ENCODE results near the gene TTF2. TPM values are rescaled to one million over a fixed set of nuclear protein-coding genes. Genes with fewer than 3 reads are reported as not detected.

TTF2 gene
- total RNA-seq, 1 donor from 2014 or later = 47.5 TPM

DNA sequence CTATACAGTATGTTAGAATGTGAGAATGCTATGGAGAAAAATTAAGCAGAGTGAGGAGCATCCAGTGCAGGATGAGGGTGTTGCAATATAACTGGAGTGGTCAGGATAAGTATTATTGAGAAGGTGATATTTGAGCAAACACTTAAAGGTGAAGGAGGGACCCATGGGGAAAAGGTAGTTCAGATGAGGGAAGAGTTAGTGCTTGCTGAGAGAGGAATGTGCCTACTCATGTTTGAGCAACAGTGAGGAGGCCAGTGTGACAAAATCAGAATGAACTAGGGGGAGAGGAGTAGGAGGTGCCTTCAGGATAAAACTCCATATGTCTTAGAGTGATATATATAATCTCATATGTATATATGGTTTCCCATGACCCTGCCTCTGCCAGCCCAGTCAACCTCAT lies 67.7 kb downstream of the TTF2 start:
- H3K4me1 Mint-ChIP-seq (ENCODE audit: unreplicated experiment) = peaks cover 18% of the 10 kb centered on the region
- H3K36me3 Mint-ChIP-seq = no peaks in the 10 kb centered on the region
- no peaks in the 10 kb centered on the region for H3K27me3 Mint-ChIP-seq
- no peak overlapping the region for H3K27ac Mint-ChIP-seq
- no peak for DNase-seq (ENCODE audit: extremely low spot score, unreplicated experiment)
- H3K9me3 Mint-ChIP-seq = no peaks in the 10 kb centered on the region
- no peak overlapping the region for H3K4me3 Mint-ChIP-seq
- TF ChIP-seq, protein P1, sequence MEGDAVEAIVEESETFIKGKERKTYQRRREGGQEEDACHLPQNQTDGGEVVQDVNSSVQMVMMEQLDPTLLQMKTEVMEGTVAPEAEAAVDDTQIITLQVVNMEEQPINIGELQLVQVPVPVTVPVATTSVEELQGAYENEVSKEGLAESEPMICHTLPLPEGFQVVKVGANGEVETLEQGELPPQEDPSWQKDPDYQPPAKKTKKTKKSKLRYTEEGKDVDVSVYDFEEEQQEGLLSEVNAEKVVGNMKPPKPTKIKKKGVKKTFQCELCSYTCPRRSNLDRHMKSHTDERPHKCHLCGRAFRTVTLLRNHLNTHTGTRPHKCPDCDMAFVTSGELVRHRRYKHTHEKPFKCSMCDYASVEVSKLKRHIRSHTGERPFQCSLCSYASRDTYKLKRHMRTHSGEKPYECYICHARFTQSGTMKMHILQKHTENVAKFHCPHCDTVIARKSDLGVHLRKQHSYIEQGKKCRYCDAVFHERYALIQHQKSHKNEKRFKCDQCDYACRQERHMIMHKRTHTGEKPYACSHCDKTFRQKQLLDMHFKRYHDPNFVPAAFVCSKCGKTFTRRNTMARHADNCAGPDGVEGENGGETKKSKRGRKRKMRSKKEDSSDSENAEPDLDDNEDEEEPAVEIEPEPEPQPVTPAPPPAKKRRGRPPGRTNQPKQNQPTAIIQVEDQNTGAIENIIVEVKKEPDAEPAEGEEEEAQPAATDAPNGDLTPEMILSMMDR (conservative IDR thresholded peaks at IDR 0.05) = no peak

DNA sequence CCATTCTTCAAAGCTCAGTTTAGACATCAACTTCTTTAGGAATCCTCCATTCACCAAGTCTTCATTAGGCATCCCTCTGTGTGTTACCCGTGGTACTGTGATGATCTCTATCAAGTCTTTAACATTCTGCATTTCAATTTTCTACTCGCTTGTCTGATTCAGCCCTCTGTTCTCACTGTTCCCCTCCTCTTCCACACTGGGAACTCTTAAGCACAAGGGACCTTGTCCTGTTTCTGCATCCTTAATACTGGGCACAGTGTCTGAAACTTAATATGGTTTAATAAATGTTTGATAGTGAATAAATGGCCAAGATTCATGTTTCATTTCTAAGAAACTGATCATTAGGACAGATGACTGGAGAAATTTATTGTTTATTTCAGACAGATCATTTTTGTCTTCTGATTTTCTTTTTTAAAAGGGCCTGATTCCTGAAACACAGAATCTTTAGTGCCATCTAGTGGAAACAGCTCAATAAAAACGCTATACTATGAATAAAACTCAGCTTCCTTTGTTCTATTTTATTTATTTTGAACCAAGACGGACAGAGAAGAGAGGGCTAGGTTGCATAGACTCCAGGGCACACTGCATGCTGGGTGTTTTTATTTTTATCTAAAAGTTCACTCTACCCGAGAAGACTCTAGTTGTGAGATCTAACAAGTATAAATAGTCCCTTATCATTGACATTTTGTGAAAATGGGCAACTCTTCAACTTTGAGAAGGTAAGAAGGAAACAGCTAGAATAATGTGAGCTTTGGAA lies 68.4 kb downstream of the TTF2 start:
- H3K27ac Mint-ChIP-seq = peak overlapping the region; percentile 75
- TF ChIP-seq, protein P1 (conservative IDR thresholded peaks at IDR 0.05) = peak; percentile 75
- H3K9me3 Mint-ChIP-seq = no peaks in the 10 kb centered on the region

DNA sequence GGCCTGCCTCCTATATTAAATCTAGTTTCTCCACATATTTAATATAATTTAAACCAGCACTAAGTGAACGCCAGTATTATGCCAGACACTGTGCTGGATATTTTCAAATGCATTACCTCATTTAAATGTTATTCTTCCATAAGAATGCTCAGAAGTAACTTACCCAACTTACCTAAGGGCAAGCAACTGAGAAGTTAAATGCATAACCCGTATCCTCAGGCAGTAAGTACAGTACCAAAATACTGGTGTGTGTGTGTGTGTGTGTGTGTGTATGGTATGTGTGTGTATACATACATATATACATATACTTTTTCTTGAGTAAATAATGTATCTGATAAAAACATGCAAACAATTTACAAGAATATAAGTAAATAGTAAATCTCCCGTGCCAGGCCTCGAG lies 70.4 kb downstream of the TTF2 start:
- Mint-ChIP-seq H3K27ac (no peak overlapping the region), H3K36me3 (no peaks in the 10 kb centered on the region), H3K4me1 (ENCODE audit: unreplicated experiment) (peaks cover 28% of the 10 kb centered on the region), H3K9me3 (no peaks in the 10 kb centered on the region), H3K27me3 (no peaks in the 10 kb centered on the region), H3K4me3 (no peak overlapping the region)
- DNase-seq (ENCODE audit: extremely low spot score, unreplicated experiment) = no peak
- TF ChIP-seq, protein P1 (conservative IDR thresholded peaks at IDR 0.05) = no peak

More for the DNA sequence above, 68.4 kb downstream of the TTF2 start:
- Mint-ChIP-seq H3K4me3 (peak overlapping the region; percentile 11), H3K27me3 (no peaks in the 10 kb centered on the region), H3K4me1 (ENCODE audit: unreplicated experiment) (peaks cover 18% of the 10 kb centered on the region), H3K36me3 (no peaks in the 10 kb centered on the region)
- no peak for DNase-seq (ENCODE audit: extremely low spot score, unreplicated experiment)

DNA sequence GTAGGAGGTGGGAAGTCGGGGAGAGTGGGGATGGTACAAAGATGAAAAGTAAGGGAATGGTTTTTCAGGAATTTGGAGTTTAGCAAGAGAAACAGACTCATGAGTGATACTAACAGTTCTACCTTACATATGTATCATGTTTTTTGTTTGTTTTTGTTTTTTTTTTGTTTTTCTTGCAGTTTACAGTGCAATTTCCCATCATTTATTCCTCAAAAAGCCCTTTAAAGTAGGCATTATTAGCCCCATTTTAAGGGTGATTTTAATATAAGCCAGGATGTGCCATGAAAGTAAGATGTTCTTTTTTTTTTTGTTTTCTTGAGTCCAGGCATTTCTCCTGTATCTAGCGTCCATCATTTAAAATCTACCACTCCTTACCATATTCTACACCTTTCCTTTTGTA lies 75.2 kb downstream of the TTF2 start:
- DNase-seq (ENCODE audit: extremely low spot score, unreplicated experiment) = no peak
- Mint-ChIP-seq H3K27me3 (no peaks in the 10 kb centered on the region), H3K4me3 (no peak overlapping the region), H3K36me3 (no peaks in the 10 kb centered on the region), H3K27ac (no peak overlapping the region), H3K9me3 (no peaks in the 10 kb centered on the region), H3K4me1 (ENCODE audit: unreplicated experiment) (peaks cover 44% of the 10 kb centered on the region)
- TF ChIP-seq, protein P1 (conservative IDR thresholded peaks at IDR 0.05) = no peak

DNA sequence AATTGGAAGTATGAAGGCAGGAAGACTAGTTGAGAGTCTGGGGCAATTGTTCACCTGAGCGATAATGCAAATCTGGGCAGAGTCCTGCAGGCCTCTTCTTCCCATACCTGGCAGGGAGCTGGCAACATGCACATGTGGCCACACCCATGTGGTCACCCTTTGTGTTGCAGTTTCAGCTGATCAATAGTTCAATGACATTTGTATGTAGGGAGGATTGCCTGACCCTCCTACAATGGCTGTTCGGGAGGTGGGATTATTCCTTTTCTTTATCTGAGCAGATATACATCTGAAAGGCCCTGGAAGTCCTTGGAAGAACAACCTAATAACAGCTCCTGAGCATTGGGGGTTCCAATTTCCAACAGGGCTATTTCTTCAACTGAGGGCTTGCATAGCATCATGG lies 76.6 kb downstream of the TTF2 start:
- peaks cover 44% of the 10 kb centered on the region for H3K4me1 Mint-ChIP-seq (ENCODE audit: unreplicated experiment)
- no peaks in the 10 kb centered on the region for H3K9me3 Mint-ChIP-seq
- TF ChIP-seq, protein P1 (conservative IDR thresholded peaks at IDR 0.05) = no peak
- H3K36me3 Mint-ChIP-seq = no peaks in the 10 kb centered on the region
- DNase-seq (ENCODE audit: extremely low spot score, unreplicated experiment) = no peak
- H3K27me3 Mint-ChIP-seq = no peaks in the 10 kb centered on the region
- H3K4me3 Mint-ChIP-seq = no peak overlapping the region
- H3K27ac Mint-ChIP-seq = no peak overlapping the region

Data from type B pancreatic cell (in vitro differentiated cells).